Pancreas (tissue), 10 donors: Measurements from ENCODE around the gene METTL21C. TPM values are rescaled to one million over a fixed set of nuclear protein-coding genes. Genes with fewer than 3 reads are reported as not detected.

Source experiments
- ATAC-seq, 4 donors: fragments of 200-7000 bp; cut with Tn5 transposase; one replicate each; pipeline versions ENCODE4 v1.8.0 to v1.9.1; 2020; ENCODE audit warnings: mild to moderate bottlenecking in 4 of 4, moderate library complexity in 4 of 4
- DNase-seq, 6 donors: peaks; one replicate each; pipeline ENCODE4 v3.0.0-alpha.2; 2020
- FAIRE-seq: peaks from 2 replicates; lab custom pipeline; 2012; peaks lifted over from hg19 to GRCh38; lab: Jason Lieb, UNC
- H3K27ac ChIP-seq, 4 donors: fragments of 200-600 bp; sonication (generic); 1 replicate in 3 of 4; 2 replicates in 1 of 4; pipeline versions ENCODE4 v1.5.0 to v1.8.0; 2020
- H3K27me3 ChIP-seq, 4 donors: fragments of 200-600 bp; one replicate each; pipeline ENCODE4 v1.8.0; 2021
- H3K36me3 ChIP-seq, 3 donors: fragments of 200-600 bp; sonication (generic) in 1 of 3; one replicate each; pipeline versions ENCODE4 v1.5.0 to v1.8.0; 2020 to 2021
- H3K4me1 ChIP-seq, 3 donors: fragments of 200-600 bp; one replicate each; pipeline ENCODE4 v1.8.0; 2021
- H3K4me3 ChIP-seq, 4 donors: fragments of 200-600 bp; sonication (generic) in 2 of 4; one replicate each; pipeline versions ENCODE4 v1.5.0 to v1.8.0; 2020 to 2021
- H3K9me3 ChIP-seq, 4 donors: fragments of 200-600 bp; one replicate each; pipeline ENCODE4 v1.8.0; 2021
- WGBS, 2 donors: extraction: QIAGEN DNeasy Blood & Tissue Kit; methylation state at CpG; one replicate each; pipeline ENCODE4 v1.1.7; 2013; 5-methylcytosine and 5-hydroxymethylcytosine counted together
- intact Hi-C, 3 donors: fragments of 100-400 bp; cut with DNase I; formaldehyde crosslinking; loops; one replicate each; pipeline versions ENCODE4 v1.11.1 to v1.14.2; 2022
- polyA plus RNA-seq, 2 donors: library from polyadenylated mRNA; stranded (reverse); fragments of 200-250 nt; gene quantifications; one replicate each; pipeline ENCODE4 v1.2.3, GENCODE V29; 2013
- total RNA-seq, 6 donors: library from RNA; stranded (reverse); fragmentation: NEBNext Ultra II Directional in 4 of 6; extraction: Animal tissue kit (Norgen Biotek cat#: 25700) in 4 of 6; gene quantifications; one replicate each; pipeline versions ENCODE4 v1.2.1 to v1.2.4, GENCODE V29; 2021 to 2023
- TF ChIP-seq, protein P1 (sequence below), 4 donors: fragments of 200-600 bp; sonication (generic) in 3 of 4; IDR thresholded peaks; one replicate each; pipeline versions ENCODE4 v1.5.0 to v1.8.0; 2021; ENCODE audit warnings: antibody characterized with exemption in 4 of 4
- donor health status: healthy with polysubstance abuse.
- donor health status: DM: no; HTN: no; CAD: no; lungs with moderate emphysema.
- donor health status: DM: no; HTN: no; CAD: no.
- donor health status: control.
- donor health status: control.
- donor health status: Bipolar disorder and iron deficiency.
- donor health status: DM: yes; HTN: yes; CAD: no.
- donor health status: DM: no; HTN: no; CAD: no.
- donor health status: DM: no; HTN: no; CAD: no.
- donor health status: DM: yes; HTN: yes; CAD: no.

The METTL21C gene
- total and polyA plus RNA-seq, 8 donors, result not detected

DNA sequence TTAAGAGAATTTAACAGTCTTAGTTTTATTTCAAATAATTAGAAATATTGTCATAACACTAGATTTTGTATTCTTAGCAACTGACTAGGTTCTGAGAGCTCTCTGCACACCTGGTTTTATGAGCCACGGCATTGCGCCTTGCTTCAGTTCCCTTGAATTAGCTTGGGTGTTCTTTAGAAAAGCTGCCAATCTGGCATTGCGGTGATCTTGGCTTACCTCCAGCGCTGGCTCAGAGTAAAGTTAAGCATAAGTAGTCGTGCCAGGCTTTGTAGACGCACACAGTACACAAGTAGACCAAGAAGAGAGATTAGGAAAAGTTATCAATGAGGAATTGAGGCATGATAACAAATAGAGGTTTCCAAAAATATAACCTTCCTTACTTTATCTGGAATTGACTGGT lies 52.4 kb downstream of the METTL21C start:
- peaks cover 0 to 38% (median 12%) of the 10 kb centered on the region in 3 donors for H3K36me3 ChIP-seq
- no peak overlapping the region for H3K27ac ChIP-seq
- intact Hi-C loops, result no loop called here
- no peak overlapping the region for H3K4me3 ChIP-seq
- H3K27me3 ChIP-seq, result no peaks in the 10 kb centered on the region
- ATAC-seq (peak; percentile 93 to 98 (median 96)), FAIRE-seq (peak; percentile 64), DNase-seq (peak; percentile 75 to 90 (median 84))
- no peaks in the 10 kb centered on the region for H3K9me3 ChIP-seq
- WGBS, 2 donors, result 9 to 16% methylated on average over 6 of the region's 6 CpGs
- peaks cover 4 to 6% (median 5%) of the 10 kb centered on the region in 3 donors for H3K4me1 ChIP-seq
- TF ChIP-seq, protein P1, sequence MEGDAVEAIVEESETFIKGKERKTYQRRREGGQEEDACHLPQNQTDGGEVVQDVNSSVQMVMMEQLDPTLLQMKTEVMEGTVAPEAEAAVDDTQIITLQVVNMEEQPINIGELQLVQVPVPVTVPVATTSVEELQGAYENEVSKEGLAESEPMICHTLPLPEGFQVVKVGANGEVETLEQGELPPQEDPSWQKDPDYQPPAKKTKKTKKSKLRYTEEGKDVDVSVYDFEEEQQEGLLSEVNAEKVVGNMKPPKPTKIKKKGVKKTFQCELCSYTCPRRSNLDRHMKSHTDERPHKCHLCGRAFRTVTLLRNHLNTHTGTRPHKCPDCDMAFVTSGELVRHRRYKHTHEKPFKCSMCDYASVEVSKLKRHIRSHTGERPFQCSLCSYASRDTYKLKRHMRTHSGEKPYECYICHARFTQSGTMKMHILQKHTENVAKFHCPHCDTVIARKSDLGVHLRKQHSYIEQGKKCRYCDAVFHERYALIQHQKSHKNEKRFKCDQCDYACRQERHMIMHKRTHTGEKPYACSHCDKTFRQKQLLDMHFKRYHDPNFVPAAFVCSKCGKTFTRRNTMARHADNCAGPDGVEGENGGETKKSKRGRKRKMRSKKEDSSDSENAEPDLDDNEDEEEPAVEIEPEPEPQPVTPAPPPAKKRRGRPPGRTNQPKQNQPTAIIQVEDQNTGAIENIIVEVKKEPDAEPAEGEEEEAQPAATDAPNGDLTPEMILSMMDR (IDR thresholded peaks at IDR 0.05), result no peak

DNA sequence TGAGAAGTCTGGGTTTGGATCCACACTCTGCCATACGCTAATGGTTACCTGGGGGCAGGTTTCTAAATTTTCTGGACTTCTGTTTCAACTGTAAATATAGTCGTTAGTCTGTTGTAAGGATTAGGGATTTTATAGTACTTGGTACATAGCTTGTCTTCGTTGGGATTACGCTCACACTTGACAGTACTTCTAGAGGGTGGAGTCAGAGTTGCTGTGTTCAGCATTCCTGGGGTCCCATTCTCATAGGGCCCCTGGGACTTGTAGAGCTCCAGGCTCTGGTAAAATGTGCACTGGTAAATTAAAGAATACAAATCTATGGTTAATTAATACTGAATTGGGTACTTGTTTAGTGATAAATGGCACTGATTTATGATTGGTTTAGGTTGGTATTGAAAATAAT lies 52.8 kb downstream of the METTL21C start:
- intact Hi-C loops, result no loop called here
- Histone ChIP-seq H3K27ac (no peak overlapping the region), H3K4me1 (peaks cover 4 to 6% (median 5%) of the 10 kb centered on the region in 3 donors), H3K36me3 (peaks cover 0 to 35% (median 12%) of the 10 kb centered on the region in 3 donors), H3K9me3 (no peaks in the 10 kb centered on the region), H3K27me3 (no peaks in the 10 kb centered on the region), H3K4me3 (no peak overlapping the region)
- WGBS, 2 donors, result 44 to 65% methylated on average over 4 of the region's 4 CpGs
- ATAC-seq (no peak), DNase-seq (no peak), FAIRE-seq (no peak)
- TF ChIP-seq, protein P1 (IDR thresholded peaks at IDR 0.05), result no peak

DNA sequence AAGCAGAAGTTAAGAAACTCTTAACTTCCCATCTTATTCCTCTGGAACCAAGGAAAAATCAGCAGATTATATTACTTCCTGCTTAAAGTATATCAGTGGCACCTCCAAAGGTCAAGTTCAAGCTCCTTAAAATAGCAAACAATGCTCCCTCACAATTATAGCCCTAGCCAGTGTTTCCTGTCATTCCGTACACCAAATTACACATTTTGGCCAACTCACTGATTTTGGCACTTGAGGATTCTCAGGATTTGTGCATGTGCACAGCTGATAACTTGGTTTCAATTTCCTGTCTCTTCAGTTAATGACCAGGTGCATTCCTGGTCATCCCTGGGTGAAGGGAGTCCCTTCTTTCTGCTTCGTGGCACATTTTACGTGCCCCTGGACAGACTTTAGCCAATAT lies 56.1 kb downstream of the METTL21C start:
- Histone ChIP-seq H3K4me1 (peaks cover 4 to 6% (median 5%) of the 10 kb centered on the region in 3 donors), H3K9me3 (no peaks in the 10 kb centered on the region), H3K27me3 (no peaks in the 10 kb centered on the region), H3K36me3 (peaks cover 0 to 35% (median 6%) of the 10 kb centered on the region in 3 donors), H3K4me3 (no peak overlapping the region), H3K27ac (no peak overlapping the region)
- DNase-seq (no peak), ATAC-seq (no peak), FAIRE-seq (no peak)
- intact Hi-C loops, result no loop called here
- 84 to 86% methylated on average over 3 of the region's 3 CpGs for WGBS, 2 donors
- TF ChIP-seq, protein P1 (IDR thresholded peaks at IDR 0.05), result no peak

Other genes with a start within 250 kb of the METTL21C start
- 10 to 100 TPM; 12.5 to 22.3 (median 15.9) TPM for gene TPP2, start 98.1 kb downstream of the METTL21C start, total RNA-seq
- gene TPP2, start 98.1 kb downstream of the METTL21C start, polyA plus RNA-seq, result 10 to 100 TPM in 1 of 2 donors, 1 to 10 TPM in 1; 9.5 to 20.5 TPM
- 1 to 10 TPM; 1.8 to 2.8 (median 2.1) TPM for gene TEX30, start 78.7 kb upstream of the METTL21C start, total RNA-seq
- 1 to 10 TPM; 8.2 to 9.6 TPM for gene TEX30, start 78.7 kb upstream of the METTL21C start, polyA plus RNA-seq
- 1 to 10 TPM in 3 of 6 donors, under 1 TPM in 3; 0.60 to 4.2 (median 0.87) TPM for gene POGLUT2, start 103.9 kb upstream of the METTL21C start, total RNA-seq
- 1 to 10 TPM; 1.2 to 1.3 TPM for gene POGLUT2, start 103.9 kb upstream of the METTL21C start, polyA plus RNA-seq
- gene BIVM, start 104.1 kb upstream of the METTL21C start, total RNA-seq, result 10 to 100 TPM in 4 of 6 donors, 1 to 10 TPM in 2; 8.2 to 12.3 (median 10.7) TPM
- 10 to 100 TPM; 13.2 to 14.1 TPM for gene BIVM, start 104.1 kb upstream of the METTL21C start, polyA plus RNA-seq
- 10 to 100 TPM; 17.5 to 29.3 (median 22.3) TPM for gene ERCC5, start 151.0 kb upstream of the METTL21C start, total RNA-seq
- gene ERCC5, start 151.0 kb upstream of the METTL21C start, polyA plus RNA-seq, result 10 to 100 TPM; 64.1 to 85.4 TPM